Measurements from ENCODE around the gene WDR55.

- TF ChIP-seq, protein P1, sequence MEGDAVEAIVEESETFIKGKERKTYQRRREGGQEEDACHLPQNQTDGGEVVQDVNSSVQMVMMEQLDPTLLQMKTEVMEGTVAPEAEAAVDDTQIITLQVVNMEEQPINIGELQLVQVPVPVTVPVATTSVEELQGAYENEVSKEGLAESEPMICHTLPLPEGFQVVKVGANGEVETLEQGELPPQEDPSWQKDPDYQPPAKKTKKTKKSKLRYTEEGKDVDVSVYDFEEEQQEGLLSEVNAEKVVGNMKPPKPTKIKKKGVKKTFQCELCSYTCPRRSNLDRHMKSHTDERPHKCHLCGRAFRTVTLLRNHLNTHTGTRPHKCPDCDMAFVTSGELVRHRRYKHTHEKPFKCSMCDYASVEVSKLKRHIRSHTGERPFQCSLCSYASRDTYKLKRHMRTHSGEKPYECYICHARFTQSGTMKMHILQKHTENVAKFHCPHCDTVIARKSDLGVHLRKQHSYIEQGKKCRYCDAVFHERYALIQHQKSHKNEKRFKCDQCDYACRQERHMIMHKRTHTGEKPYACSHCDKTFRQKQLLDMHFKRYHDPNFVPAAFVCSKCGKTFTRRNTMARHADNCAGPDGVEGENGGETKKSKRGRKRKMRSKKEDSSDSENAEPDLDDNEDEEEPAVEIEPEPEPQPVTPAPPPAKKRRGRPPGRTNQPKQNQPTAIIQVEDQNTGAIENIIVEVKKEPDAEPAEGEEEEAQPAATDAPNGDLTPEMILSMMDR (conservative IDR thresholded peaks at IDR 0.05; ENCODE audit: low read depth, low read length): no peak
- TF ChIP-seq POLR2A (IDR thresholded peaks at IDR 0.05; ENCODE audit: low read depth, low read length): no peak; the same call in 1 of the 2 replicates
- TF ChIP-seq, protein P2, sequence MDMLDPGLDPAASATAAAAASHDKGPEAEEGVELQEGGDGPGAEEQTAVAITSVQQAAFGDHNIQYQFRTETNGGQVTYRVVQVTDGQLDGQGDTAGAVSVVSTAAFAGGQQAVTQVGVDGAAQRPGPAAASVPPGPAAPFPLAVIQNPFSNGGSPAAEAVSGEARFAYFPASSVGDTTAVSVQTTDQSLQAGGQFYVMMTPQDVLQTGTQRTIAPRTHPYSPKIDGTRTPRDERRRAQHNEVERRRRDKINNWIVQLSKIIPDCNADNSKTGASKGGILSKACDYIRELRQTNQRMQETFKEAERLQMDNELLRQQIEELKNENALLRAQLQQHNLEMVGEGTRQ (IDR thresholded peaks at IDR 0.05; ENCODE audit: low read depth, low read length): no peak
- no peak for TF ChIP-seq MAZ (IDR thresholded peaks at IDR 0.05; ENCODE audit: borderline replicate concordance, low read depth, low read length)
- TF ChIP-seq RFX5 (IDR thresholded peaks at IDR 0.05; ENCODE audit: low read depth, low read length): no peak
Observed at GRCh38 chr5:140672455-140673186, 7.9 kb downstream of the WDR55 start.
